Gastrocnemius medialis (tissue), 4 donors: ENCODE data around the gene ATP8B4. TPM values are rescaled to one million over a fixed set of nuclear protein-coding genes. Genes with fewer than 3 reads are reported as not detected.
"Not testable (repeated sequence)": the region's sequence is repeated elsewhere in the genome, so short reads cannot be mapped to it uniquely, and the experiment has no call there.

Experiments
- ATAC-seq, 2 donors: fragments of 150-250 bp; one replicate each; pipeline ENCODE4 v1.9.1; 2016
- DNase-seq, 2 donors: peaks; one replicate each; pipeline ENCODE4 v3.0.0-alpha.2; 2019
- H3K27ac ChIP-seq, 4 donors: fragments of 200-600 bp; sonication (generic); 1 replicate in 1 of 4; 2 replicates in 3 of 4; pipeline ENCODE4 v1.5.1; 2016 to 2018; ENCODE audit warnings: mild to moderate bottlenecking in 2 of 4, moderate library complexity in 1 of 4
- H3K27me3 ChIP-seq, 3 donors: fragments of 200-600 bp; sonication (generic) in 2 of 3; 1 replicate in 1 of 3; 2 replicates in 2 of 3; pipeline versions ENCODE4 v1.5.1 to v1.6.0; 2016 to 2019; ENCODE audit warnings: mild to moderate bottlenecking in 1 of 3, moderate library complexity in 1 of 3
- H3K36me3 ChIP-seq, 2 donors: fragments of 200-600 bp; sonication (generic) in 1 of 2; one replicate each; pipeline ENCODE4 v1.5.1; 2017 to 2018
- H3K4me1 ChIP-seq, 2 donors: fragments of 200-600 bp; sonication (generic) in 1 of 2; one replicate each; pipeline ENCODE4 v1.5.1; 2016 to 2017; ENCODE audit warnings: mild to moderate bottlenecking in 2 of 2
- H3K4me3 ChIP-seq, 4 donors: fragments of 200-600 bp; sonication (generic) in 3 of 4; 1 replicate in 1 of 4; 2 replicates in 3 of 4; pipeline ENCODE4 v1.5.1; 2016 to 2019; ENCODE audit warnings: mild to moderate bottlenecking in 2 of 4
- H3K9me3 ChIP-seq, 3 donors: fragments of 200-600 bp; sonication (generic) in 2 of 3; 1 replicate in 1 of 3; 2 replicates in 2 of 3; pipeline ENCODE4 v1.5.1; 2016 to 2019
- CTCF ChIP-seq, 5 experiments: fragments of 450-650 bp in 3 of 5; fragments of 200-600 bp in 2 of 5; sonication (generic) in 2 of 5; IDR thresholded peaks in 4 of 5; conservative IDR thresholded peaks in 1 of 5; 1 replicate in 4 of 5; 2 replicates in 1 of 5; pipeline ENCODE4 v1.5.1; 2016 to 2019; ENCODE audit warnings: antibody characterized with exemption in 5 of 5, mild to moderate bottlenecking in 3 of 5, moderate library complexity in 3 of 5
- POLR2A ChIP-seq, 2 donors: fragments of 450-650 bp; IDR thresholded peaks; one replicate each; pipeline ENCODE4 v1.6.1; 2017; ENCODE audit warnings: antibody characterized with exemption in 2 of 2, mild to moderate bottlenecking in 2 of 2, moderate library complexity in 2 of 2
- in situ Hi-C, 4 donors: fragments of 200-750 bp; cut with MboI; loops; one replicate each; pipeline versions ENCODE4 v1.15.0 to v1.8.0; 2017; ENCODE audit warnings: low sequenced_read_pairs in 4 of 4
- intact Hi-C: fragments of 100-400 bp; cut with DNase I; formaldehyde crosslinking; loops from one replicate; pipeline ENCODE4 v1.15.1; 2023; ENCODE audit warnings: low total_unique reads
- total RNA-seq, 4 donors: library from RNA; depleted of rRNA; stranded (reverse); fragments of >200 nt; gene quantifications; one replicate each; pipeline versions ENCODE4 v1.1.0 to v1.2.3, GENCODE V29; 2016

The ATP8B4 gene
- total RNA-seq, 4 donors from 2014 or later = 1.7 to 3.4 (median 2.4) TPM

- in situ Hi-C loops = no loop called here
Observed at GRCh38 chr15:50164458-50164857, 45.4 kb upstream of the ATP8B4 start.

GRCh38 chr15:50163719-50164410 lies 44.8 kb upstream of the ATP8B4 start:
- Histone ChIP-seq H3K4me3 (no peak overlapping the region), H3K4me1 (no peaks in the 10 kb centered on the region), H3K27ac (no peak overlapping the region), H3K36me3 (no peaks in the 10 kb centered on the region), H3K9me3 (no peaks in the 10 kb centered on the region), H3K27me3 (no peaks in the 10 kb centered on the region)
- intact Hi-C loops = no loop called here
- ATAC-seq (no peak), DNase-seq (no peak)
- in situ Hi-C loops = no loop called here
- TF ChIP-seq POLR2A (IDR thresholded peaks at IDR 0.05) = no peak
- TF ChIP-seq CTCF (IDR thresholded peaks at IDR 0.05 in 4 of 5, conservative IDR thresholded peaks at IDR 0.05 in 1 of 5) = no peak

More at GRCh38 chr15:50164458-50164857, 45.4 kb upstream of the ATP8B4 start:
- intact Hi-C loops = no loop called here
- Histone ChIP-seq H3K4me1 (no peaks in the 10 kb centered on the region), H3K27me3 (no peaks in the 10 kb centered on the region), H3K36me3 (no peaks in the 10 kb centered on the region), H3K27ac (no peak overlapping the region), H3K4me3 (no peak overlapping the region), H3K9me3 (no peaks in the 10 kb centered on the region)
- no peak for TF ChIP-seq CTCF (IDR thresholded peaks at IDR 0.05 in 4 of 5, conservative IDR thresholded peaks at IDR 0.05 in 1 of 5)
- TF ChIP-seq POLR2A (IDR thresholded peaks at IDR 0.05) = no peak
- DNase-seq = no peak
- no peak for ATAC-seq

- no peak overlapping the region for H3K27ac ChIP-seq
- no peak overlapping the region for H3K4me3 ChIP-seq
- no peak for ATAC-seq
- DNase-seq = no peak
- in situ Hi-C loops = no loop called here
- H3K36me3 ChIP-seq = no peaks in the 10 kb centered on the region
- H3K9me3 ChIP-seq = no peaks in the 10 kb centered on the region
- TF ChIP-seq POLR2A (IDR thresholded peaks at IDR 0.05) = no peak
- TF ChIP-seq CTCF (IDR thresholded peaks at IDR 0.05 in 4 of 5, conservative IDR thresholded peaks at IDR 0.05 in 1 of 5) = no peak
- no peaks in the 10 kb centered on the region for H3K27me3 ChIP-seq
- intact Hi-C loops = no loop called here
- H3K4me1 ChIP-seq = no peaks in the 10 kb centered on the region
Observed at GRCh38 chr15:50162969-50163718, 44.1 kb upstream of the ATP8B4 start.

- H3K27ac ChIP-seq, ATAC-seq, in situ Hi-C loops, H3K9me3 ChIP-seq, H3K27me3 ChIP-seq, H3K4me1 ChIP-seq, H3K36me3 ChIP-seq, DNase-seq, H3K4me3 ChIP-seq, intact Hi-C loops: not testable (repeated sequence)
Observed at GRCh38 chr15:50158236-50158635, 39.2 kb upstream of the ATP8B4 start.

GRCh38 chr15:50151476-50151875 lies 32.4 kb upstream of the ATP8B4 start:
- no peaks in the 10 kb centered on the region for H3K9me3 ChIP-seq
- DNase-seq (no peak), ATAC-seq (no peak)
- H3K4me1 ChIP-seq = no peaks in the 10 kb centered on the region
- TF ChIP-seq CTCF (IDR thresholded peaks at IDR 0.05 in 4 of 5, conservative IDR thresholded peaks at IDR 0.05 in 1 of 5) (no peak), POLR2A (IDR thresholded peaks at IDR 0.05) (no peak)
- no peak overlapping the region for H3K27ac ChIP-seq
- H3K4me3 ChIP-seq = no peak overlapping the region
- intact Hi-C loops (no loop called here), in situ Hi-C loops (no loop called here)
- no peaks in the 10 kb centered on the region for H3K36me3 ChIP-seq
- H3K27me3 ChIP-seq = no peaks in the 10 kb centered on the region
